Glutamatergic neuron (in vitro differentiated cells): ENCODE data around the gene PLEKHH3. TPM values are rescaled to one million over a fixed set of nuclear protein-coding genes. Genes with fewer than 3 reads are reported as not detected.
"Not testable (repeated sequence)": the region's sequence is repeated elsewhere in the genome, so short reads cannot be mapped to it uniquely, and the experiment has no call there.

Source experiments
- DNase-seq: peaks from one replicate; pipeline ENCODE4 v3.0.0; 2022
- H3K27ac Mint-ChIP-seq: one replicate; pipeline ENCODE4 v1.8.0; 2020; ENCODE audit warnings: mild to moderate bottlenecking, mixed read lengths, inconsistent platforms; ENCODE audit not compliant: unreplicated experiment
- H3K27me3 Mint-ChIP-seq: one replicate; pipeline ENCODE4 v1.8.0; 2020; ENCODE audit warnings: mild to moderate bottlenecking, moderate library complexity, mixed read lengths, inconsistent platforms; ENCODE audit not compliant: unreplicated experiment
- H3K36me3 Mint-ChIP-seq: one replicate; pipeline ENCODE4 v1.8.0; 2020; ENCODE audit warnings: mild to moderate bottlenecking, mixed read lengths, inconsistent platforms; ENCODE audit not compliant: unreplicated experiment
- H3K4me1 Mint-ChIP-seq: one replicate; pipeline ENCODE4 v1.8.0; 2020; ENCODE audit warnings: mild to moderate bottlenecking, low read depth, mixed read lengths, inconsistent platforms; ENCODE audit not compliant: unreplicated experiment
- H3K4me3 Mint-ChIP-seq: one replicate; pipeline ENCODE4 v1.8.0; 2020; ENCODE audit warnings: mild to moderate bottlenecking, mixed read lengths, inconsistent platforms; ENCODE audit not compliant: unreplicated experiment
- H3K9me3 Mint-ChIP-seq: one replicate; pipeline ENCODE4 v1.8.0; 2020; ENCODE audit warnings: mild to moderate bottlenecking, moderate library complexity, mixed read lengths, inconsistent platforms; ENCODE audit not compliant: unreplicated experiment
- CTCF ChIP-seq: fragments of 200-600 bp; sonication (generic); IDR thresholded peaks from one replicate; pipeline ENCODE4 v1.5.0; 2021; ENCODE audit not compliant: partially characterized antibody, unreplicated experiment
- total RNA-seq: library from RNA; stranded (reverse); fragmentation: NEBNext Ultra II Directional; extraction: Animal tissue kit (Norgen Biotek cat#: 25700); gene quantifications from one replicate; pipeline ENCODE4 v1.2.1, GENCODE V29; 2021; ENCODE audit not compliant: unreplicated experiment

The PLEKHH3 gene
- total RNA-seq, 1 donor from 2014 or later: 40.6 TPM

GRCh38 chr17:42669705-42669976 lies 7.2 kb downstream of the PLEKHH3 start:
- peaks cover 5% of the 10 kb centered on the region for H3K9me3 Mint-ChIP-seq
- H3K4me3 Mint-ChIP-seq: no peak overlapping the region
- no peak overlapping the region for H3K27ac Mint-ChIP-seq
- no peak for DNase-seq
- H3K36me3 Mint-ChIP-seq: no peaks in the 10 kb centered on the region
- H3K4me1 Mint-ChIP-seq: peaks cover 4% of the 10 kb centered on the region
- peaks cover 18% of the 10 kb centered on the region for H3K27me3 Mint-ChIP-seq
- TF ChIP-seq CTCF: no peak

- H3K27me3 Mint-ChIP-seq: peaks cover 15% of the 10 kb centered on the region
- H3K9me3 Mint-ChIP-seq: peaks cover 2% of the 10 kb centered on the region
- no peak for DNase-seq
- no peaks in the 10 kb centered on the region for H3K36me3 Mint-ChIP-seq
- H3K27ac Mint-ChIP-seq: no peak overlapping the region
- H3K4me1 Mint-ChIP-seq: peaks cover 4% of the 10 kb centered on the region
- TF ChIP-seq CTCF: no peak
- no peak overlapping the region for H3K4me3 Mint-ChIP-seq
Measured at GRCh38 chr17:42667088-42667951, 9.5 kb downstream of the PLEKHH3 start.

GRCh38 chr17:42666126-42666525 lies 10.7 kb downstream of the PLEKHH3 start:
- H3K27me3 Mint-ChIP-seq, DNase-seq, H3K4me1 Mint-ChIP-seq, H3K4me3 Mint-ChIP-seq, H3K36me3 Mint-ChIP-seq, H3K27ac Mint-ChIP-seq, H3K9me3 Mint-ChIP-seq: not testable (repeated sequence)

GRCh38 chr17:42665581-42666001 lies 11.2 kb downstream of the PLEKHH3 start:
- no peak for TF ChIP-seq CTCF
- H3K36me3 Mint-ChIP-seq: no peaks in the 10 kb centered on the region
- peaks cover 2% of the 10 kb centered on the region for H3K9me3 Mint-ChIP-seq
- H3K27me3 Mint-ChIP-seq: peaks cover 6% of the 10 kb centered on the region
- no peaks in the 10 kb centered on the region for H3K4me1 Mint-ChIP-seq
- no peak for DNase-seq
- no peak overlapping the region for H3K4me3 Mint-ChIP-seq
- H3K27ac Mint-ChIP-seq: peak overlapping the region; percentile 48

- Mint-ChIP-seq H3K27me3 (peaks cover 3% of the 10 kb centered on the region), H3K4me1 (no peaks in the 10 kb centered on the region)
- no peak for DNase-seq
Measured at GRCh38 chr17:42660692-42661345, 16.0 kb downstream of the PLEKHH3 start.

GRCh38 chr17:42659932-42660274 lies 16.9 kb downstream of the PLEKHH3 start:
- H3K27me3 Mint-ChIP-seq, H3K4me1 Mint-ChIP-seq, H3K9me3 Mint-ChIP-seq, H3K36me3 Mint-ChIP-seq, DNase-seq, H3K27ac Mint-ChIP-seq: not testable (repeated sequence)
- peak overlapping the region; percentile 88 for H3K4me3 Mint-ChIP-seq

More at GRCh38 chr17:42660692-42661345, 16.0 kb downstream of the PLEKHH3 start:
- no peaks in the 10 kb centered on the region for H3K9me3 Mint-ChIP-seq
- no peak for TF ChIP-seq CTCF
- H3K4me3 Mint-ChIP-seq: no peak overlapping the region
- H3K36me3 Mint-ChIP-seq: no peaks in the 10 kb centered on the region
- H3K27ac Mint-ChIP-seq: no peak overlapping the region
